Type B pancreatic cell (in vitro differentiated cells): ENCODE data around the gene PRDM16. TPM values are rescaled to one million over a fixed set of nuclear protein-coding genes. Genes with fewer than 3 reads are reported as not detected.
A peak's percentile ranks its signal among the peaks of the same experiment; 100 is the strongest.

Source experiments
- DNase-seq: peaks from one replicate; pipeline ENCODE4 v3.0.0; 2021; ENCODE audit warnings: mixed read lengths; ENCODE audit not compliant: unreplicated experiment; ENCODE audit errors: extremely low spot score
- H3K27ac Mint-ChIP-seq: 2 replicates; pipeline ENCODE4 v1.8.0; 2021; ENCODE audit warnings: mild to moderate bottlenecking, mixed read lengths
- H3K27me3 Mint-ChIP-seq: 2 replicates; pipeline ENCODE4 v1.8.0; 2021; ENCODE audit warnings: mixed read lengths
- H3K36me3 Mint-ChIP-seq: 2 replicates; pipeline ENCODE4 v1.8.0; 2021; ENCODE audit warnings: mixed read lengths
- H3K4me1 Mint-ChIP-seq: one replicate; pipeline ENCODE4 v1.8.0; 2021; ENCODE audit warnings: mixed read lengths; ENCODE audit not compliant: unreplicated experiment
- H3K4me3 Mint-ChIP-seq: 2 replicates; pipeline ENCODE4 v1.8.0; 2021; ENCODE audit warnings: mild to moderate bottlenecking, mixed read lengths
- H3K9me3 Mint-ChIP-seq: 2 replicates; pipeline ENCODE4 v1.8.0; 2021; ENCODE audit warnings: mixed read lengths
- total RNA-seq: library from RNA; stranded (reverse); gene quantifications from 2 replicates; pipeline ENCODE4 v1.2.1, GENCODE V29; 2021; ENCODE audit warnings: low replicate concordance
- TF ChIP-seq, protein P1 (sequence below): fragments of 200-600 bp; sonication (generic); conservative IDR thresholded peaks from 2 replicates; pipeline ENCODE4 v1.5.0; 2021; ENCODE audit warnings: antibody characterized with exemption, mild to moderate bottlenecking

The PRDM16 gene
- total RNA-seq, 1 donor from 2014 or later = 23.6 TPM

DNA sequence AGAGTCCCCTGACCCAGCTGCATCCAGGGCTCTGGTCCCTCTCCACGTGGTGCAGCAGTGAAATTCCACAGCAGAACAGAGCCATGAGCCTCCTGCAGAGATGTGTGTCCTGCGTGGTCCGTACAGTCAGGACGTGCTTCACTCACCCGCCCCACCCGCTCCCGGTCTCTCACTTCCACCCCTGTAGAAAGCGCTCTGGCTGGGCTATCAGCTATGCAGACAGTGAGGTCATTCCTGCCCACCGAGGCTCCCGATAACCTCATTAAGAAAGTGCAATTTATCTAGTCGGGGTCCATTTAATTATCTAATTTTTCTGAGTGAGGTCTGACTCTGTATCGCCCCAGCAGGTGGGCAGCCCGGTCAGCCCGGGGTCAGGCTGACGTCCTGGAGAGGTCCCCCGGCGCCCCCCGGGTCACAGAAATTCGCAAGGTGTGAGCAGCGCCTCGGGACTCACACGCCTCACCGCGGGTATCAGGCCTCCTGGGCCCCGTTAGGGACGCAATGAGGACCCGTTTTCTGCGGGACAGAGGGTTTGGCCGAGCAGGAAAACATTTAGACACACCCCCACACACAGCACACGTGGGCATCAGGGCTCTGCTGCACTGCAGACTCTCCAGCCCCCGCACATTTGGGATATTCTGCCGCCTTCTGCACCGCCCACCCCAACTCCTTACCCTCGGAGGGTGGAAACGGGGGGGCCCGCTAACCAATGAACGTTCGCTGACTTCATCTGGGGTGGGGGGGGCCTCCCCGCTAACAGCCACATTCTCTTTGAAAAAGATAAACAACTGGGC lies 76.7 kb downstream of the PRDM16 start:
- peaks cover 24% of the 10 kb centered on the region for H3K27me3 Mint-ChIP-seq
- no peaks in the 10 kb centered on the region for H3K9me3 Mint-ChIP-seq
- no peak overlapping the region for H3K4me3 Mint-ChIP-seq
- no peaks in the 10 kb centered on the region for H3K36me3 Mint-ChIP-seq
- peaks cover 25% of the 10 kb centered on the region for H3K4me1 Mint-ChIP-seq
- TF ChIP-seq, protein P1, sequence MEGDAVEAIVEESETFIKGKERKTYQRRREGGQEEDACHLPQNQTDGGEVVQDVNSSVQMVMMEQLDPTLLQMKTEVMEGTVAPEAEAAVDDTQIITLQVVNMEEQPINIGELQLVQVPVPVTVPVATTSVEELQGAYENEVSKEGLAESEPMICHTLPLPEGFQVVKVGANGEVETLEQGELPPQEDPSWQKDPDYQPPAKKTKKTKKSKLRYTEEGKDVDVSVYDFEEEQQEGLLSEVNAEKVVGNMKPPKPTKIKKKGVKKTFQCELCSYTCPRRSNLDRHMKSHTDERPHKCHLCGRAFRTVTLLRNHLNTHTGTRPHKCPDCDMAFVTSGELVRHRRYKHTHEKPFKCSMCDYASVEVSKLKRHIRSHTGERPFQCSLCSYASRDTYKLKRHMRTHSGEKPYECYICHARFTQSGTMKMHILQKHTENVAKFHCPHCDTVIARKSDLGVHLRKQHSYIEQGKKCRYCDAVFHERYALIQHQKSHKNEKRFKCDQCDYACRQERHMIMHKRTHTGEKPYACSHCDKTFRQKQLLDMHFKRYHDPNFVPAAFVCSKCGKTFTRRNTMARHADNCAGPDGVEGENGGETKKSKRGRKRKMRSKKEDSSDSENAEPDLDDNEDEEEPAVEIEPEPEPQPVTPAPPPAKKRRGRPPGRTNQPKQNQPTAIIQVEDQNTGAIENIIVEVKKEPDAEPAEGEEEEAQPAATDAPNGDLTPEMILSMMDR = no peak
- H3K27ac Mint-ChIP-seq = no peak overlapping the region
- DNase-seq = no peak

DNA sequence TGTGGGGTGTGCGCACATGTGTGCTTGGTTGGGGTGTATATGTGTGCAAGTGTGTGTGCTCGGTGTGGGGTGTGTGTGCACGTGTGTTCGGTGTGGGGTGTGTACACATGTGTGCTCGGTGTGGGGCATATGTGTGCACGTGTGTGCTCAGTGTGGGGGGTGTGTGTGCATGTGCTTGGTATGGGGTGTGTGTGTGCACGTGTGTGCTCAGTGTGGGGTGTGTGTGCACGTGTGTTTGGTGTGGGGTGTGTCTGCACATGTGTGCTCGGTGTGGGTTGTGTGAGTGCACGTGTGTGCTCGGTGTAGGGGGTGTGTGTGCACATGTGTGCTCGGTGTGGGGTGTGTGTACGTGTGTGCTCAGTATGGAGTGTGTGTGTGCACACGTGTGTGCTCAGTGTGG lies 77.5 kb downstream of the PRDM16 start:
- H3K36me3 Mint-ChIP-seq = no peaks in the 10 kb centered on the region
- peak overlapping the region; percentile 55 for H3K27ac Mint-ChIP-seq
- TF ChIP-seq, protein P1 = no peak
- peaks cover 18% of the 10 kb centered on the region for H3K27me3 Mint-ChIP-seq
- no peak for DNase-seq
- no peaks in the 10 kb centered on the region for H3K9me3 Mint-ChIP-seq
- H3K4me3 Mint-ChIP-seq = no peak overlapping the region
- peaks cover 20% of the 10 kb centered on the region for H3K4me1 Mint-ChIP-seq

DNA sequence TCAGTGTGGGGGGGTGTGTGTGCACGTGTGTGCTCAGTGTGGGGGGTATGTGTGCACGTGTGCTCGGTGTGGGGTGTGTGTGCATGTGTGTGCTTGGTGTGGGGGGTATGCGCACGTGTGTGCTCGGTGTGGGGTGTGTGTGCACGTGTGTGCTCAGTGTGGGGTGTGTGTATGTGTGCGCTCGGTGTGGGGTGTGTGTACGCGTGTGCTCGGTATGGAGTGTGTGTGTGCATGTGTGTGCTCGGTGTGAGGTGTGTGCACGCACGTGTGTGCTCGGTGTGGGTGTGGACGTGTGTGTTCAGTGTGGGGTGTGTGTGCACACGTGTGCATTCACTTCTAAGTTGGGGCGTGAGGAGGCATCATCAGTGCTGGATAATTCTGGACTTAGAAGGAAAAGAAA lies 77.9 kb downstream of the PRDM16 start:
- Mint-ChIP-seq H3K9me3 (no peaks in the 10 kb centered on the region), H3K4me1 (peaks cover 15% of the 10 kb centered on the region), H3K36me3 (no peaks in the 10 kb centered on the region), H3K4me3 (no peak overlapping the region), H3K27ac (no peak overlapping the region), H3K27me3 (peaks cover 13% of the 10 kb centered on the region)
- TF ChIP-seq, protein P1 = no peak
- no peak for DNase-seq

DNA sequence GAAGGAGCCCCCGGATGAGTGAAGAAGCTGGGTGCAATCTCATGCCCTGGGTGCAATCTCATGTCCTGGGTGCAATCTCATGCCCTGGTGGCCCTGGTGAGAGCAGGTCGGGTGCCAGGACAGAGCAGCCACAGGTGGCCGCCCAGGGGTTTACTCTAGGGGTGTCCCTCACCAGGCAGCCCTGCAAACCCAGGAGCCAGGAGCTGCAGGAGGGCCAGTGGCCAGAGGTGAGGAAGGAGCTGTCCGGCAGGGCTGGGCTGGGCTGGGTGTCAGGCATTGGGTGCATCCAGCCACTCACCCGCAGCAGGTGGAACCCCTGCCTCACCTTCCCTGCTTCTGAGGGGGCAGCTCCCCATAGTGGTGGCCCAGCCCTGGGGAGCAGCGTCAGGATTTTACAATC lies 79.2 kb downstream of the PRDM16 start:
- Mint-ChIP-seq H3K36me3 (no peaks in the 10 kb centered on the region), H3K27ac (no peak overlapping the region), H3K27me3 (peaks cover 12% of the 10 kb centered on the region), H3K9me3 (no peaks in the 10 kb centered on the region), H3K4me3 (no peak overlapping the region), H3K4me1 (peaks cover 14% of the 10 kb centered on the region)
- DNase-seq = no peak
- TF ChIP-seq, protein P1 = no peak

DNA sequence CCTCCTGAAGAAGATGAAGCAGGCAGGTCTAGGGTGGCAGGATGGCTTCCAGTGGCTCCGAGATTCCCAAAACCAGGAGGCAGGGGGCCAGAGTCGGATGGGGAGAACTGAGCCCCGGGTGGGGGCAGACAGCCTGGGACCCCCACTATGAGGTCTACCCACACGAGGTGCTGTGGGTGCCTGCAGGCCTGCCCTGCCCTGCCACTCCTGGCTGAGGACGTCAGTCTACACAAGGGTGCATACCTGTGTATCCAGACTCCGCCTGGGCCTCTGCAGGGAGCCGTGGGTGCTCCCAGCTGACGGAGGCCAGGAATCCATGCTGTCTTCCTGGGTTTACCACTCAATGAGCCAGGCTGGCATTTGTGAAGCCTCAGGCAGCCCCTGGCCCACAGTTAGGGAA lies 80.3 kb downstream of the PRDM16 start:
- Mint-ChIP-seq H3K36me3 (no peaks in the 10 kb centered on the region), H3K9me3 (no peaks in the 10 kb centered on the region), H3K4me3 (no peak overlapping the region), H3K4me1 (peaks cover 14% of the 10 kb centered on the region), H3K27ac (no peak overlapping the region), H3K27me3 (peaks cover 15% of the 10 kb centered on the region)
- DNase-seq = no peak
- TF ChIP-seq, protein P1 = no peak
